Astrocyte of the cerebellum (primary cell): ENCODE measurements around the gene PLGRKT.
"Not testable (repeated sequence)": the region's sequence is repeated elsewhere in the genome, so short reads cannot be mapped to it uniquely, and the experiment has no call there.

ENCODE experiments used
- DNase-seq: peaks from one replicate; pipeline ENCODE4 v3.0.0-alpha.2; 2011; ENCODE audit warnings: low read depth
- H3K4me3 ChIP-seq: 2 replicates; pipeline ENCODE4 v1.5.1; 2011; ENCODE audit warnings: mild to moderate bottlenecking, low read depth, low read length, moderate library complexity
- in situ Hi-C: cut with HindIII; loops from 2 replicates; pipeline ENCODE4 v1.10.0; 2017; ENCODE audit warnings: low sequenced_read_pairs
- TF ChIP-seq, protein P1 (sequence below): IDR thresholded peaks from 2 replicates; pipeline ENCODE4 v1.5.1; 2012; ENCODE audit warnings: low read length, low read depth, moderate library complexity, mild to moderate bottlenecking; ENCODE audit errors: missing control alignments

The PLGRKT gene

DNA sequence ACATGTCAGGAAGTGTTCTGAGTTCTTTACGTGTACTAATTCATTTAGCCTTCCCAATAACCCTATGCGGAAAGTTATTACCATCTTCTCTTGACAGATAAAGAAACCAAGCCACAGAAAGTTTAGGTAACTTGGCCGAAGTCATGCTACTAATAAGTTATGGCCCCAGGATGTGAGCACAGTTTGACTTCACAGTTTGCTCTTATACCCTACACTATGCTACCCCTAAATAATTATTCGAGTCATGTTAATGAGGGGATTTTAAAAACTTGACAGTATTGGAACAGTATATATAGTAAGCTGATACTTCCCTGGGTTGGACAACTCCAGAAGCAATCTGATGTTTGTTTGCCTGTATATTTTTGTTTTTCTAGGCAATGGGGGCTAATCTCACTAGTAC is 43.2 kb upstream of the PLGRKT start:
- TF ChIP-seq, protein P1, sequence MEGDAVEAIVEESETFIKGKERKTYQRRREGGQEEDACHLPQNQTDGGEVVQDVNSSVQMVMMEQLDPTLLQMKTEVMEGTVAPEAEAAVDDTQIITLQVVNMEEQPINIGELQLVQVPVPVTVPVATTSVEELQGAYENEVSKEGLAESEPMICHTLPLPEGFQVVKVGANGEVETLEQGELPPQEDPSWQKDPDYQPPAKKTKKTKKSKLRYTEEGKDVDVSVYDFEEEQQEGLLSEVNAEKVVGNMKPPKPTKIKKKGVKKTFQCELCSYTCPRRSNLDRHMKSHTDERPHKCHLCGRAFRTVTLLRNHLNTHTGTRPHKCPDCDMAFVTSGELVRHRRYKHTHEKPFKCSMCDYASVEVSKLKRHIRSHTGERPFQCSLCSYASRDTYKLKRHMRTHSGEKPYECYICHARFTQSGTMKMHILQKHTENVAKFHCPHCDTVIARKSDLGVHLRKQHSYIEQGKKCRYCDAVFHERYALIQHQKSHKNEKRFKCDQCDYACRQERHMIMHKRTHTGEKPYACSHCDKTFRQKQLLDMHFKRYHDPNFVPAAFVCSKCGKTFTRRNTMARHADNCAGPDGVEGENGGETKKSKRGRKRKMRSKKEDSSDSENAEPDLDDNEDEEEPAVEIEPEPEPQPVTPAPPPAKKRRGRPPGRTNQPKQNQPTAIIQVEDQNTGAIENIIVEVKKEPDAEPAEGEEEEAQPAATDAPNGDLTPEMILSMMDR, result no peak
- no peak for DNase-seq
- in situ Hi-C loops, result no loop called here
- no peak overlapping the region for H3K4me3 ChIP-seq

DNA sequence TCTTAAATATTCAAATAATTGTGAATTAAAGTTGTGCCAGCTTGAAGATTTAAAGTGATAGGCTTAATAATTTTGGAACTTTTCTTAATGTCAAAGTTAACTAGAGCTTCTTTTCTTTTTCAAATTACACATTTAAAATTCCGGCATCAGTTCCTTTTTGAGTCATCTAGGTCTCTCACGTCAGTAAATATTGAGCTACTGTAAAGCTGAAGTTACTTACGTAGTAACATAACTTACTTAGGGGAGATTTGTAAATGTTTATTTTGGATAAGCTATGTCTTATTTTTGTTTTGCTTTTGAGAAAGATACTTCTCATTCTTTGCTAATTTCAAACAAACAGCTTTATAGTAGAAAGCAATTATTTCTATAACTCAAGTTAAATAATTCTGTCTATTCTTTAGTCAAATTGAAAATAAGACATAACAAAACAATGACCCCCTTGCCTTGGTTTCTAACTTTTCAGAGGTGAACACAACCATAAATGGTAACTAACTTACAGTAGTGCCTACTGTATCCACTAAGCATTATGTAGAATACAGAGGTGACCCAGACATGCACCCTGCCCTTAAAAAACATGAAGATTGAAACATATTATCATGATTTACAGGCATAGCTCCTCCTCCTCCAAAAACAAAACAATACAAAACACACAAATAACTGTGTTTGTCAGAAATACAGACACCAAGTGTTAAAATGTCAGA is 42.4 kb upstream of the PLGRKT start:
- DNase-seq, result no peak
- H3K4me3 ChIP-seq, result no peak overlapping the region
- TF ChIP-seq, protein P1, result no peak
- in situ Hi-C loops, result no loop called here

DNA sequence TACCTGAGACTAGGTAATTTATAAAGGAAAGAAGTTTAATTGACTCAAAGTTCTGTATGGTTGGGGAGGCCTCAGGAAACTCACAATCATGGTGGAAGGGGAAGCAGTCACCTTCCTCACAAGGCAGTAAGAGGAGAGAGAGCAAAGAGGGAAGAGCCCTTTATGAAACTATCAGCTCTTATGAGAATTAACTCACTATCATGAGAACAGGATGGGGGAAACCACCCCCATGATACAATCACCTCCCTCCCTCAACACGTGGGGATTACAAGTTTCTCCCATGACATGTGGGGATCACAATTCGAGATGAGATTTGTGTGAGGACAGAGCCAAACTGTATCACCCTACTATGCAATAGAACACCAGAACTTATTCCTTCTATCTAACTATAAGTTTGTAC is 40.5 kb upstream of the PLGRKT start:
- TF ChIP-seq, protein P1, result no peak
- in situ Hi-C loops, result no loop called here
- H3K4me3 ChIP-seq, result no peak overlapping the region
- DNase-seq, result no peak

DNA sequence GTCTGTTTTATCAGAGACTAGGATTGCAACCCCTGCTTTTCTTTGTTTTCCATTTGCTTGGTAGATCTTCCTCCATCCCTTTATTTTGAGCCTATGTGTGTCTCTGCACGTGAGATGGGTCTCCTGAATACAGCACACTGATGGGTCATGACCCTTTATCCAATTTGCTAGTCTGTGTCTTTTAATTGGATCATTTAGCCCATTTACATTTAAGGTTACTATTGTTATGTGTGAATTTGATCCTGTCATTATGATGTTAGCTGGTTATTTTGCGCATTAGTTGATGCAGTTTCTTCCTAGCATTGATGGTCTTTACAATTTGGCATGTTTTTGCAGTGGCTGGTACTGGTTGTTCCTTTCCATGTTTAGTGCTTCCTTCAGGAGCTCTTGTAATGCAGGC is 37.9 kb upstream of the PLGRKT start:
- H3K4me3 ChIP-seq, DNase-seq, in situ Hi-C loops: not testable (repeated sequence)

DNA sequence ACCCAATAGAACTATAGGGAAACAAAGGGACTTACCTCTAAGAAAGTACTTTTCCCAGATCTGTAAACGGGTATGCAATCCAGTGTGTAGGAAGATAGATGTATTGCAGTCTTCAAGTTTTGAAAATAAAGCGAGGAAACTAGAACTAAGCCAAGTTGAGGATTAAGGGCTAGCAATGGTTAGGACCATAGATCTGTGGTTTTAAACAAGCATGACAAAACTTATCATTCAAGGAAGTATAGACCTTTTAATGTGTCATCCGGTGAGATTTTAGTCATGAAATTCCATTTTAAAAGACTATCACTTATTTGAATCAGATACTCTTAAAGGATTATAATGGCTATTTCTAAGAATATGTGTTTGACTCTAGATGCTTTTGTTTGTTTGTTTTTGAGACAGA is 33.1 kb upstream of the PLGRKT start:
- DNase-seq, result no peak
- H3K4me3 ChIP-seq, result no peak overlapping the region
- TF ChIP-seq, protein P1, result no peak
- in situ Hi-C loops, result no loop called here

DNA sequence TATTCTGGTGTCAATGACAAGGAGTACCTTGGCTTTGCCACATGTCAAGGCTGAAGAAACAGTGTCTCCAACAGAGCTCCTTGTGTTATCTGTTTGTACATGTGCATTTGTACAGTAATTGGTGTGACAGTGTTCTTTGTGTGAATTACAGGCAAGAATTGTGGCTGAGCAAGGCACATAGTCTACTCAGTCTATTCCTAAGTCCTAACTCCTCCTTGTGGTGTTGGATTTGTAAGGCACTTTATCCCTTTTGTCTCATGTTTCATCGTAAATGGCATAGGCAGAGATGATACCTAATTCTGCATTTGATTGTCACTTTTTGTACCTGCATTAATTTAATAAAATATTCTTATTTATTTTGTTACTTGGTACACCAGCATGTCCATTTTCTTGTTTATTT is 32.4 kb upstream of the PLGRKT start:
- in situ Hi-C loops, result no loop called here
- DNase-seq, result no peak
- TF ChIP-seq, protein P1, result no peak
- no peak overlapping the region for H3K4me3 ChIP-seq

DNA sequence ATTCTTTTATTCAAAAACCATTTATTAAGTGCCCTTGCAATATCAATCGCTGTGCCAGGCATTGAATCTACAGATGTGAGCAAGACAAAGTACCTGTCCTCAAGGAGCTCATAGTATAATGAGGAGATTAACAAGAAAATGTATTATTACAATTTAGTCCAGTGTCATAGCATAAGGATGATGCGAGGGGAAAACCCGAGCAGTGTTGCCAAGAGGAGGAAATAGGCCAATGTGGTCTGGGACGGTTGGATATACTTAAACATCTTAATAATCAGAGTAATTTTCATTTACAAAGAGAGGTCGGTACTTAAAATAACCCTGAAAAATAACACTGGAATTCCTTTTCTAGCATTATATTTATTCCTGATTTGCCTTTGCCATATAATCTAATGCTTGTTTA is 31.1 kb upstream of the PLGRKT start:
- H3K4me3 ChIP-seq, result no peak overlapping the region
- DNase-seq, result no peak
- in situ Hi-C loops, result no loop called here
- TF ChIP-seq, protein P1, result no peak
